ENCODE results near the gene CYYR1.

- no peak for TF ChIP-seq POLR2A (IDR thresholded peaks at IDR 0.05; ENCODE audit: low read length)
- no peak for TF ChIP-seq GATA1 (IDR thresholded peaks at IDR 0.05; ENCODE audit: low read depth, low read length)
Observed at GRCh38 chr21:26588446-26588845, 15.4 kb upstream of the CYYR1 start.

Measured in erythroblast (primary cell).